GM18505 (cell line): ENCODE results near the gene RPS2.
"Not testable (repeated sequence)": the region's sequence is repeated elsewhere in the genome, so short reads cannot be mapped to it uniquely, and the experiment has no call there.

ENCODE experiments used
- ATAC-seq: cut with Tn5 transposase; IDR thresholded peaks from one replicate; pipeline ENCODE4 v1.9.1; 2021; ENCODE audit not compliant: unreplicated experiment
- POLR2A ChIP-seq: IDR thresholded peaks from 4 replicates; pipeline ENCODE4 v1.6.1; 2011; ENCODE audit warnings: borderline replicate concordance; ENCODE audit not compliant: insufficient read depth, insufficient read length; ENCODE audit errors: extremely low read depth

The RPS2 gene

DNA sequence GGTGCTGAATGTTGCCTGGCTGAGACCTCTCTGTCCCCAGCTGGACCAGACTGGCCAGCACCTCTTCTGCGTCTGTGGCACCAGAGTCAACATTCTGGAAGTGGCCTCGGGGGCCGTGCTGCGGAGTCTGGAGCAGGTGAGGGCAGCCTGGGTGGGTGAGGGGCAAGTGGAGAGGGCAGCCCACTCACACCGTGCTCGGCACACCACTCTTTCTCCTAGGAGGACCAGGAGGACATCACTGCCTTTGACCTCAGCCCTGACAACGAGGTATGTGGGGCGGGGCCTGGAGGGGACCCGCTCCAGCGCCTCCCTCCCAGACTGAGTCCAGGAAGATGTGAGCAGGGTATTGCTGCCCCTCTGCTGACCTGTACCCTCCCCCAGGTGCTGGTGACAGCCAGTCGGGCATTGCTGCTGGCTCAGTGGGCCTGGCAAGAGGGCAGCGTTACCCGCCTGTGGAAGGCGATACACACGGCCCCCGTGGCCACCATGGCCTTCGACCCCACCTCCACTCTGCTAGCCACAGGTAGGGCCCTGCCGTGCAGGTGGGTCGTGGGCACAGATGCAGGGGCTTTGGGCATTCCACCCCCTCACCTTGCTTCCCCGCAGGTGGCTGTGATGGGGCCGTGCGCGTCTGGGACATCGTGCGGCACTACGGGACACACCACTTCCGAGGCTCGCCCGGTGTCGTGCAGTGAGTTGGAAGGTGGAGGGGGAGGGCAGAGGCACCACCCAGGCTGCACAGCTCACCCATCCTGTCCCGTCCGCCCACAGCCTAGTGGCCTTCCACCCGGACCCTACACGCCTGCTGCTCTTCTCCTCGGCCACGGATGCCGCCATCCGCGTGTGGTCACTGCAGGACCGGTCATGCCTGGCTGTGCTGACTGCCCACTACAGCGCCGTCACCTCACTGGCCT, 9.8 kb upstream of the RPS2 start:
- ATAC-seq = no peak
- TF ChIP-seq POLR2A = no peak

DNA sequence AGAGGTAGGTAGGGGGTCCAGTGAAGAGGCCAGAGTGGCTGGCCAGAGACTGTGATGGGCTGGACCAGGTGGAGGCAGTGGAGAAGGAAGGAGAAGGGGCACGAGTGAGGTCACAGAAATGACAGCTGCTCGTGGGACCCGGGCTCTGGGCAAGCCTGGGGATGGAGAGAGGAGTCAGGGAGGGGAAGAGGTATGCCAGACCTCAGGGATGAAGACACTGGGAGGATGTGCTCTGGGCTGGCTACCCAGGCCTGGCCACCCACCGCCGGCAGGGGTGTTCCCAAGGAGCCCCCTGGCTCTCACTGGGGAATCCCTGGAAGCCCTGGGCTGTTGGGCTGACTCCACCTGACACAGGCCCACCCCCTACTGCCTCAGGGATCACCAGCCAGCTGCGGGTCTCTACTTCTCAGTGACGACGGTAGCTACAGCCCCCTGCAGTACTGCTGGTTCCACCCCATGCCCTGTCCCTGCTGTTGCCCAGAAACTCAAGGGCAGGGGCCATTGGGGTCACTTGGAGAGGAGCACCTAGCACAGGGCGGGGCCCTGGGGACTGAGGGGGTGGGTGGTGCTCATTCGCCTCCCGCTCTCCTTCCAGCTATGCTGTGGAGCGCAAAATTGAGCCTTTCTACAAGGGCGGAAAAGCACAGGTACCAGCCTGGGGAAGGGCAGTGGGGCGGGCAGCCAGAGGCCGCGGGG, 9.0 kb upstream of the RPS2 start:
- no peak for TF ChIP-seq POLR2A
- no peak for ATAC-seq

DNA sequence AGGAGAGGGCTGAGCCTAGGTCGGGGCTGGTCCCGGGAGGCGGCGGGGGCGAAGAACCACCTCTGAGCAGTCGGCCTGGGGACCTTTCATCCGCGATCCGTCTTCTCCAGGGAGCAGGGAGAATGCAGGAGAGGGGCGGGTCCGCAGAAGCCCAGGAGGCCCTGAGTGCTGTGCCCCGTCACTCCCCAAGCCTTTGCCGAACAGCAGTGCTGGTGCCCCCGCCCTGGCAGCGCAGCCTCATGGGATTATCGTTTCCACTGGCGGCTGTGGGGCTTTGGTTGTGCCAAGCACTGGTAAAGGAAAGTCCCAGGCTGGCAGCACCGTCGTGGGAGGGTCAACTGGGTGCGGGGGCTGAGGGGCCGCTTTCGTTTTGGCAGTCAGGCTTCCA, 7.9 kb upstream of the RPS2 start:
- no peak for ATAC-seq
- TF ChIP-seq POLR2A = no peak

DNA sequence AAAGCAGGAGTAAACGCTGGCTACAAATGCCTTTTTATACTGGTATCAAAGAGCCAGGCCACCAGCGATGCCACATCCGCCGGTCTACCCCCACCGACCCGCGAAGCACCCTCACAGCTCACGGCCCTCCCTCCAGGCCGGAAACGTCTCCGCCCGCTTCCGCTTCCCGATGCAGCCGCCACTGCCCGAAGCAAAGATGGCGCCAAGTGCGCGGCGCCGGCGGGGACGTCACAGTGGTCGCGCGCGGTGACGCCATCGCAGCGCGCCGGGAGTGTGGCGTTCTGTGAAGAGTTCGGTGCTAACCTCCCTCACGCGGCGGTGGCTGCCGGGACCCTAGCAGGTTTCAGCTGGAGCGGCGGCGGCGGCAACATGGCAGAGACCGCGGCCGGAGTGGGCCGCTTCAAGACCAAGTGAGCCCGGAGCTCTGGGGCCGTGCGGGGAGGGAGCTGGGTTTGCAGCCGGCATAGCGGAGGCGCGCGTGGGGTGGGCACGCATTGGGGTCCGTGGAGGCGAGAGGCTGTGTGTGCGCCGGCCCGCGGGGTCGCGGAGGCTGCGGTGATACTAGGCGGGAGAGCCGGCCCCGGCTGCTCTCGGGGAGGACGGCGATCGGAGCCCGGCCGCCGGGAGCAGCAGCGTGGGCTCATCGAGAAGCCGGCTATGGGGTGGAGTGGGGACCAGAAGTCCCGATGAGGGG, 7.3 kb upstream of the RPS2 start, which contains the start of gene TBL3:
Gene TBL3 (plus strand): TSS at position 258 of the 694 bp plus-strand sequence. CDS start 112 bp downstream, at position 370.
- ATAC-seq = peak; percentile 80
- TF ChIP-seq POLR2A = peak; percentile 96

DNA sequence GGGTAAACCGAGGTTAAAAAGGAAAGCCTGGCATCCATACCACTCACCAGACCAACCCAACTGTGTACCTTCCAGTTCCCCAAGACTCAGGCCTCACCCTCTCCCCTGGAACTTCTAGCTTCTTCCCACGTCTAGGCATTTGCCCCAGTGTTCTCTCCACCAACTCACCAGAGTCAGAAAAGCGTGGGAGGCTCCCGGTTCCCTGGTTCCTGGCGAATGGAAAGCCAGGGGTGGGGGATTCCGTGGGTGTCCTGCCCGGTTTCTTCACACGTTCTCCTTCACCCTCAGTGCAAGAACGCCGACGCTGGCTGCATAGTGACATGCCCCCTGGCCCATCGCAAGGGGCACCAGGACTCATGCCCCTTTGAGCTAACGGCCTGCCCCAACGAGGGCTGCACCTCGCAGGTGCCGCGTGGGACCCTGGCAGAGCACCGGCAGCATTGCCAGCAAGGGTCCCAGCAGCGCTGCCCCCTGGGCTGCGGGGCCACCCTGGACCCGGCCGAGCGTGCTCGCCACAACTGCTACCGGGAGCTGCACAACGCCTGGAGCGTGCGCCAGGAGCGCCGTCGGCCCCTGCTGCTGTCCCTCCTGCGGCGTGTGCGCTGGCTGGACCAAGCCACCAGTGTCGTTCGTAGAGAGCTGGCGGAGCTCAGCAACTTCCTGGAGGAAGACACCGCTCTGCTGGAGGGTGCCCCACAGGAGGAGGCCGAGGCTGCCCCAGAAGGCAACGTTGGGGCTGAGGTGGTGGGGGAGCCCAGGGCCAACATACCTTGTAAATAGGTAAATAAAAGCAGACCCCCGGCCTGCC, 3.7 kb upstream of the RPS2 start:
- ATAC-seq = no peak
- TF ChIP-seq POLR2A = no peak

DNA sequence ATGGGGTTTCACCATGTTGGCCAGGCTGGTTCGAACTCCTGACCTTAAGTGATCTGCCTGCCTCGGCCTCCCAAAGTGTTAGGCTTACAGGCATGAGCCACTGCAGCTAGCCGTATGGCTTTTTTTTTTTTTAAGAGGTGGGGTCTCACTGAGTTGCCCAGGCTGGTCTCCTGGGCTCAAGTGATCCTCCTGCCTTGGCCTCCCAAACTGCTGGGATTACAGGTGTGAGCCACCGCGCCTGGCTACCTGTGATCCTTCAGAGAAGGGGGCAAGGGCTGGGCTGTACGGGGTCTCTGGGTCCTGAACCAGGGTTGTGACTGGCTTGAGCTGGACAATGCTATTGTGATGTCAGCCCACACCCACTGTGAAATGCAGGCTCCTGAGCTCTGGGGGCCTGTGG, 1.8 kb upstream of the RPS2 start, which contains the start of gene RNF151:
Gene RNF151 (plus strand): TSS at position 397 of the 400 bp plus-strand sequence. CDS start 26 bp downstream, outside the sequence.
- TF ChIP-seq POLR2A = no peak
- no peak for ATAC-seq

DNA sequence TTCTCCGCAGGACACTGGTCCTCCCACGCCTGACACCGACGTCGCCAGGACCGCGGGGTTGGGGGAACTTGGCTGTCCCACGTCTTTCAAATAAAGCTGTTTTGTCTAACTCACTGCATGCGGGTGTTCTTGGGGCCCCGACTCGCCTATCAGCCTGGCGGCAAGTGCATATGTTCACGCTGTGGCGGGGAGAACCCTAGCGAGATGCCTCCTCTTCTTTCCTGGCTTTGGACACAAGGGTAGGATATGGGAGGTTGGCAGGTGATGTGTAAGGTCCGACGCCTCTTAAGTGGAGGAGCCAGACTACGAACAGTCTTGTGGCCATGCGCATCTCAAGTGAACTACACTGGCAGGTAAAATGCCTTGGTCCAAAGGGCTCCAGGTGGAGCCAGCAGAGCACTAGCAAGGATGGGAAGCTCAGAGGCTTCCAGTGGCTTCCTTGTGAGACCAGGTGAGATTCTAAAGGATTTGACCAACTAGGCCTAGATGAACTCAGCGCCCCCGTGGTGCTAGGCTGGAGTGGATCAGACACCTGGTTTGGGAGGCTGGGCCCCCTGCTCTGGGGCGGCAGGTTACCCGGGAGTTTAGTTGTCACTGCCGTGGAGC, 873 bp upstream of the RPS2 start:
- no peak for ATAC-seq
- TF ChIP-seq POLR2A = no peak

DNA sequence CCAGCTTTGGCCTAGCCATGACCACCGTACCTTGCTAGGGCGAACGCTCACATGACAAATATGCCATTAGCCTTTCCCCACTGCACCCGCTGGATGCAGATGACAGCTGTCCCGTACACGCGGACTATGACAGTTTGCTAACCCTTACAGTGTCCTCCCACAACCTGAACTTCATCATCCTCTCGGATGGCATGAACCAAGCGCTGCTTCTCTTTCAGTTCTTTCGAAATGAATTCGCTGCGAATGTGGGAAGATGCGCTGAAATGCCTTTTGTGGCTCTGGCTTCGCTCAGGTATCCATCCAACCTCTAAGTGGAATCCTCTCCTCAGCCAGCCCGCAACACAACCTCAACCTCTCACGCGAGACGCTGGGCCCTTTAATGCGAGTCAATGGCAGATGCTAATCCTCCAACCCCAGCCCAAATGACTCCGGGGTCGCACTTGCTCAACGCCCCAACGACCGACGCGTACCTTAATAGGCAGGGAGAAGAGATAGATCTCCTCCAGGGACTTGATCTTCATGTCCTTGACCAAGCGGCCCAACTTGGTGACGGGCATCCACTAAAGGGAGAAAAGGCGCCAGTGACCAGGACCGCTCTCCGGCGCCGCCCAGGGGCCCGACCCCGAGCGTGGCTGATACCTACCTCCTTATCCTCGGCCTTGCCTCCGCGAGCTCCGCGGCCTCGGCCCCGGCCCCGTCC, 670 bp downstream of the RPS2 start:
- TF ChIP-seq POLR2A = no peak
- no peak for ATAC-seq

DNA sequence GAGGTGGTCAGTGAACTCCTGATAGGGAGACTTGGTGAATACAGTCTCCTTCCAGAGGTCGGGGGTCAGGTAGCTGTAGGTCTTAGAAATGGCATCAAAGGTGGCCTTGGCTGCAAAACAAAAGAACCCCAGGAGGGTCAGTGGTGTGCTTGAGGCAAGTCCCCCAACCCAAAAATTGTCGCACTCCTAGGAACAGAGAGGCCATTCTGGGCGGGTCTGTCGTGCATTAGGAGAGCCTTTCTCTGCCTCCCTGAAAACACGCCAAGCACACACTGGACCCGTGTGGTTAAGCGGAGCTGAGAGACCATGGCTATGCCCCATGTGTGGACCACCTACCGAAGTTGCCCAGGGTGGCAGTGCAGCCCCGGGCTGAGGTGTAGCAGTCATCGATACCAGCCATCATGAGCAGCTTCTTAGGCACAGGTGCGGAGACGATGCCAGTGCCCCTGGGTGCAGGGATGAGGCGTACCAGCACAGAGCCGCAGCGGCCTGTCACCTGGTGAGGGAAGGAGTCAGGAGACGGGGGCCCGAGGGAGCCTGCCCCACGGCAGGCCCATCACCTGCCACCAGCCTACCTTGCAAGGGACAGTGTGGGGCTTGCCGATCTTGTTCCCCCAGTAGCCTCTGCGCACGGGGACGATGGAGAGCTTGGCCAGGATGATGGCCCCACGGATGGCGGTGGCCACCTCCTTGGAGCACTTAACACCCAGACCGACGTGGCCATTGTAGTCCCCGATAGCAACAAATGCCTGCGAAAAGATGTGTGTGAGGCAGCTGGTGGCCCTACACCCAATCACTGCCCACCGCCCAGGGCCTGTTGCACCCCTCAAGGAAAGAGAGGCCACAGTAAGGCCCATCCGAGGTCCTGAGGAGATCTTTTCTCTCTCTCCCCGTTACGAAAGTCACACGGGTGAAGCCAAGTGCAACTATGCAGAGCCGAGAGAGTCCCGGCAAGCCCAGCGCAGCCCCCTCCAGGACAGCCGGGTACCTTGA, 2.2 kb downstream of the RPS2 start:
- not testable (repeated sequence) for ATAC-seq
- TF ChIP-seq POLR2A = peak; percentile 2

DNA sequence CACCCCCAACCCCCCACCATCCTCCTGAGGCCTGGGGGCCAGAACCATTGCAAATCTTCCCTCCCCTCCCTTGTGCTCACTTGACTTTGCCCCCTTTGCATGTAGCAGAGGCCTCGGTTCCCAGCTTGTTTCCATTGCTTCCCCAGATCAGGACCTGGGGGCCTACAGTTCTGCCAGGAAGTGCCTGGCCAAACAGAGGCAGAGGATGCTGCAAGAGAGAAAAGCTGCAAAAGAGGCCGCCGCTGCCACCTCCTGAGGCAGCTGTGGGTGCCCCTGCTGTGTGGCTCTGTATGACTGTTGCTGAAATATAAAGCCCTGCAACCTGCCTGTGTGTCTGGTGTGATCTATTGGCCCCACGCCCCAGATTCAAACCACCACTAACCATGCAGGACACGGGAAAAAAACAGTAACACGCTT, 3.0 kb downstream of the RPS2 start:
- ATAC-seq = no peak
- no peak for TF ChIP-seq POLR2A
